Natural killer cell treated with Interleukin-12 subunit alpha and Interleukin-12 subunit beta and Interleukin-15 and Interleukin-18, amount 100 ng/mL, for 72 hours (primary cell): ENCODE measurements around the gene AK2. TPM values are rescaled to one million over a fixed set of nuclear protein-coding genes. Genes with fewer than 3 reads are reported as not detected.
A peak's percentile ranks its signal among the peaks of the same experiment; 100 is the strongest.
"Not testable (repeated sequence)": the region's sequence is repeated elsewhere in the genome, so short reads cannot be mapped to it uniquely, and the experiment has no call there.

ENCODE experiments used
- ATAC-seq, 2 donors: fragments of 150-1000 bp; cut with Tn5 transposase in 1 of 2; sonication (Bioruptor Pico), chemical (Tn5 transposase) in 1 of 2; 2 replicates each; pipeline ENCODE4 v1.10.0; 2021
- DNase-seq: peaks from one replicate; pipeline ENCODE4 v3.0.0; 2022; ENCODE audit warnings: low spot score
- H3K27ac Mint-ChIP-seq, 2 donors: 1 replicate in 1 of 2; 2 replicates in 1 of 2; pipeline ENCODE4 v1.8.0; 2022; ENCODE audit warnings: mixed read lengths in 2 of 2, mild to moderate bottlenecking in 1 of 2, moderate library complexity in 1 of 2
- H3K27me3 Mint-ChIP-seq, 2 donors: 1 replicate in 1 of 2; 2 replicates in 1 of 2; pipeline ENCODE4 v1.8.0; 2022; ENCODE audit warnings: mixed read lengths in 2 of 2
- H3K36me3 Mint-ChIP-seq: one replicate; pipeline ENCODE4 v1.8.0; 2022; ENCODE audit warnings: mixed read lengths
- H3K4me1 Mint-ChIP-seq, 2 donors: 1 replicate in 1 of 2; 2 replicates in 1 of 2; pipeline ENCODE4 v1.8.0; 2022; ENCODE audit warnings: low read depth in 2 of 2, mixed read lengths in 2 of 2, mild to moderate bottlenecking in 1 of 2
- H3K4me3 Mint-ChIP-seq: one replicate; pipeline ENCODE4 v1.8.0; 2022; ENCODE audit warnings: mixed read lengths
- H3K9me3 Mint-ChIP-seq: 2 replicates; pipeline ENCODE4 v1.8.0; 2022; ENCODE audit warnings: mixed read lengths
- total RNA-seq, 2 donors: library from RNA; stranded (reverse); gene quantifications; one replicate each; pipeline ENCODE4 v1.2.3, GENCODE V29; 2022

Gene AK2
- total RNA-seq, 2 donors from 2014 or later = 379 to 475 TPM

- Mint-ChIP-seq H3K9me3 (peaks cover 3% of the 10 kb centered on the region), H3K4me3 (no peak overlapping the region), H3K4me1 (peaks cover 31 to 39% of the 10 kb centered on the region in 2 donors), H3K27me3 (no peaks in the 10 kb centered on the region), H3K27ac (peak overlapping the region; percentile 94 to 96), H3K36me3 (no peaks in the 10 kb centered on the region)
- DNase-seq (peak; percentile 25), ATAC-seq (no peak)
Observed at GRCh38 chr1:32978854-32979253, 57.8 kb downstream of the AK2 start.

GRCh38 chr1:32977546-32978087 lies 59.1 kb downstream of the AK2 start:
- H3K27ac Mint-ChIP-seq = peak overlapping the region in 1 of 2 donors; percentile 61
- peaks cover 0 to 1% of the 10 kb centered on the region in 2 donors for H3K27me3 Mint-ChIP-seq
- peaks cover 26 to 32% of the 10 kb centered on the region in 2 donors for H3K4me1 Mint-ChIP-seq
- DNase-seq (peak; percentile 12), ATAC-seq (no peak)
- H3K9me3 Mint-ChIP-seq = peaks cover 3% of the 10 kb centered on the region
- no peak overlapping the region for H3K4me3 Mint-ChIP-seq
- H3K36me3 Mint-ChIP-seq = no peaks in the 10 kb centered on the region

GRCh38 chr1:32975055-32975454 lies 61.6 kb downstream of the AK2 start:
- not testable (repeated sequence) for ATAC-seq, H3K9me3 Mint-ChIP-seq, H3K27ac Mint-ChIP-seq, H3K4me3 Mint-ChIP-seq, H3K36me3 Mint-ChIP-seq
- DNase-seq = peak; percentile 6
- Mint-ChIP-seq H3K27me3 (peaks cover 18 to 21% of the 10 kb centered on the region in 2 donors), H3K4me1 (peaks cover 21 to 34% of the 10 kb centered on the region in 2 donors)

GRCh38 chr1:32973458-32973857 lies 63.2 kb downstream of the AK2 start:
- not testable (repeated sequence) for H3K9me3 Mint-ChIP-seq, H3K27ac Mint-ChIP-seq, H3K4me3 Mint-ChIP-seq, ATAC-seq, H3K36me3 Mint-ChIP-seq, DNase-seq
- Mint-ChIP-seq H3K27me3 (peaks cover 19 to 21% of the 10 kb centered on the region in 2 donors), H3K4me1 (peaks cover 19 to 32% of the 10 kb centered on the region in 2 donors)

- no peaks in the 10 kb centered on the region for H3K9me3 Mint-ChIP-seq
- peaks cover 23 to 38% of the 10 kb centered on the region in 2 donors for H3K4me1 Mint-ChIP-seq
- peak; percentile 20 to 52 for ATAC-seq
- DNase-seq = no peak
- peaks cover 21 to 22% of the 10 kb centered on the region in 2 donors for H3K27me3 Mint-ChIP-seq
- peaks cover 6% of the 10 kb centered on the region for H3K36me3 Mint-ChIP-seq
- no peak overlapping the region for H3K27ac Mint-ChIP-seq
- H3K4me3 Mint-ChIP-seq = peak overlapping the region; percentile 55
Observed at GRCh38 chr1:32972814-32973428, 63.8 kb downstream of the AK2 start.

- no peak for ATAC-seq
- Mint-ChIP-seq H3K9me3 (peaks cover 3% of the 10 kb centered on the region), H3K27ac (peak overlapping the region in 1 of 2 donors; percentile 23), H3K27me3 (peaks cover 21 to 22% of the 10 kb centered on the region in 2 donors), H3K4me3 (no peak overlapping the region), H3K36me3 (peaks cover 6% of the 10 kb centered on the region), H3K4me1 (peaks cover 30 to 39% of the 10 kb centered on the region in 2 donors)
- DNase-seq = no peak
Observed at GRCh38 chr1:32971576-32971975, 65.1 kb downstream of the AK2 start.

GRCh38 chr1:32971156-32971555 lies 65.5 kb downstream of the AK2 start:
- peaks cover 30 to 39% of the 10 kb centered on the region in 2 donors for H3K4me1 Mint-ChIP-seq
- H3K36me3 Mint-ChIP-seq = peaks cover 6% of the 10 kb centered on the region
- ATAC-seq = no peak
- no peak for DNase-seq
- H3K27ac Mint-ChIP-seq = peak overlapping the region in 1 of 2 donors; percentile 23
- no peak overlapping the region for H3K4me3 Mint-ChIP-seq
- peaks cover 21 to 22% of the 10 kb centered on the region in 2 donors for H3K27me3 Mint-ChIP-seq
- H3K9me3 Mint-ChIP-seq = peaks cover 3% of the 10 kb centered on the region

GRCh38 chr1:32969566-32969965 lies 67.1 kb downstream of the AK2 start:
- Mint-ChIP-seq H3K4me3 (no peak overlapping the region), H3K27ac (peak overlapping the region in 1 of 2 donors; percentile 1)
- no peak for ATAC-seq

GRCh38 chr1:32967888-32968568 lies 68.7 kb downstream of the AK2 start:
- ATAC-seq = no peak
- peaks cover 32 to 39% of the 10 kb centered on the region in 2 donors for H3K4me1 Mint-ChIP-seq
- no peak overlapping the region for H3K4me3 Mint-ChIP-seq

More at GRCh38 chr1:32969566-32969965, 67.1 kb downstream of the AK2 start:
- peaks cover 30 to 39% of the 10 kb centered on the region in 2 donors for H3K4me1 Mint-ChIP-seq
- DNase-seq = no peak
- peaks cover 21 to 22% of the 10 kb centered on the region in 2 donors for H3K27me3 Mint-ChIP-seq
- peaks cover 3% of the 10 kb centered on the region for H3K9me3 Mint-ChIP-seq
- H3K36me3 Mint-ChIP-seq = peaks cover 6% of the 10 kb centered on the region

GRCh38 chr1:32966900-32967299 lies 69.8 kb downstream of the AK2 start:
- H3K9me3 Mint-ChIP-seq = peaks cover 3% of the 10 kb centered on the region
- peaks cover 35 to 42% of the 10 kb centered on the region in 2 donors for H3K4me1 Mint-ChIP-seq
- no peak for DNase-seq
- peaks cover 9% of the 10 kb centered on the region for H3K36me3 Mint-ChIP-seq
- H3K27me3 Mint-ChIP-seq = peaks cover 13 to 17% of the 10 kb centered on the region in 2 donors
- ATAC-seq = no peak
- H3K27ac Mint-ChIP-seq = peak overlapping the region; percentile 3 to 54
- peak overlapping the region; percentile 7 for H3K4me3 Mint-ChIP-seq

More at GRCh38 chr1:32967888-32968568, 68.7 kb downstream of the AK2 start:
- peaks cover 7% of the 10 kb centered on the region for H3K36me3 Mint-ChIP-seq
- peaks cover 3% of the 10 kb centered on the region for H3K9me3 Mint-ChIP-seq
- peaks cover 21 to 22% of the 10 kb centered on the region in 2 donors for H3K27me3 Mint-ChIP-seq
- peak overlapping the region in 1 of 2 donors; percentile 61 for H3K27ac Mint-ChIP-seq
- DNase-seq = no peak

- Mint-ChIP-seq H3K36me3 (peaks cover 8% of the 10 kb centered on the region), H3K4me1 (peaks cover 40 to 42% of the 10 kb centered on the region in 2 donors), H3K4me3 (peak overlapping the region; percentile 82), H3K27me3 (peaks cover 0 to 4% of the 10 kb centered on the region in 2 donors), H3K9me3 (peaks cover 3% of the 10 kb centered on the region), H3K27ac (peak overlapping the region; percentile 72 to 80)
- no peak for DNase-seq
- ATAC-seq = no peak
Observed at GRCh38 chr1:32965251-32965747, 71.4 kb downstream of the AK2 start.

GRCh38 chr1:32964461-32965250 lies 72.0 kb downstream of the AK2 start, which contains the start of gene RNF19B:
Gene RNF19B, minus strand, starts transcription at chr1:32964809. Its CDS starts 124 bp downstream, at chr1:32964685.
- H3K27ac Mint-ChIP-seq = peak within 1 kb of the TSS; percentile 72 to 95
- ATAC-seq = peak; percentile 94 to 97
- DNase-seq = peak; percentile 97
- peaks cover 3% of the 10 kb centered on the region for H3K9me3 Mint-ChIP-seq
- H3K27me3 Mint-ChIP-seq = peaks cover 0 to 4% of the 10 kb centered on the region in 2 donors
- peaks cover 8% of the 10 kb centered on the region for H3K36me3 Mint-ChIP-seq
- peaks cover 43 to 45% of the 10 kb centered on the region in 2 donors for H3K4me1 Mint-ChIP-seq
- peak within 1 kb of the TSS; percentile 92 for H3K4me3 Mint-ChIP-seq
